Measurements from ENCODE around the gene CNIH3. TPM values are rescaled to one million over a fixed set of nuclear protein-coding genes. Genes with fewer than 3 reads are reported as not detected.

CNIH3 gene
- total RNA-seq, 1 donor = 3.6 TPM

GRCh38 chr1:224720216-224720615 lies 104.1 kb downstream of the CNIH3 start:
- Histone ChIP-seq H3K9me3 (ENCODE audit: low read depth, low read length) (no peaks in the 10 kb centered on the region), H3K27me3 (ENCODE audit: insufficient read depth, low read length) (no peaks in the 10 kb centered on the region), H4K20me1 (ENCODE audit: insufficient read depth, low read length) (no peaks in the 10 kb centered on the region), H3K4me2 (ENCODE audit: insufficient read depth, low read length) (no peak overlapping the region), H3K27ac (ENCODE audit: low read depth, low read length) (no peak overlapping the region), H3K79me2 (ENCODE audit: insufficient read depth, low read length) (no peaks in the 10 kb centered on the region), H2AFZ (ENCODE audit: low read length) (no peak overlapping the region), H3K4me1 (ENCODE audit: insufficient read depth, low read length) (no peaks in the 10 kb centered on the region), H3K4me3 (ENCODE audit: insufficient read depth, low read length) (no peak overlapping the region), H3K36me3 (ENCODE audit: insufficient read depth, low read length) (no peaks in the 10 kb centered on the region)
- TF ChIP-seq CTCF (IDR thresholded peaks at IDR 0.05; ENCODE audit: extremely low read depth, low read depth, low read length) = no peak
- no peak for DNase-seq (ENCODE audit: insufficient read length, low spot score, missing footprints)

GRCh38 chr1:224721000-224721399 lies 104.9 kb downstream of the CNIH3 start:
- no peaks in the 10 kb centered on the region for H3K36me3 ChIP-seq (ENCODE audit: insufficient read depth, low read length)
- no peak overlapping the region for H3K4me3 ChIP-seq (ENCODE audit: insufficient read depth, low read length)
- H3K4me2 ChIP-seq (ENCODE audit: insufficient read depth, low read length) = no peak overlapping the region
- H3K9me3 ChIP-seq (ENCODE audit: low read depth, low read length) = no peaks in the 10 kb centered on the region
- H3K27me3 ChIP-seq (ENCODE audit: insufficient read depth, low read length) = no peaks in the 10 kb centered on the region
- no peak for DNase-seq (ENCODE audit: insufficient read length, low spot score, missing footprints)
- peaks cover under 1% of the 10 kb centered on the region for H3K4me1 ChIP-seq (ENCODE audit: insufficient read depth, low read length)
- TF ChIP-seq CTCF (IDR thresholded peaks at IDR 0.05; ENCODE audit: extremely low read depth, low read depth, low read length) = no peak
- H3K79me2 ChIP-seq (ENCODE audit: insufficient read depth, low read length) = no peaks in the 10 kb centered on the region
- no peak overlapping the region for H2AFZ ChIP-seq (ENCODE audit: low read length)
- no peaks in the 10 kb centered on the region for H4K20me1 ChIP-seq (ENCODE audit: insufficient read depth, low read length)
- no peak overlapping the region for H3K27ac ChIP-seq (ENCODE audit: low read depth, low read length)

- no peaks in the 10 kb centered on the region for H4K20me1 ChIP-seq (ENCODE audit: insufficient read depth, low read length)
- no peaks in the 10 kb centered on the region for H3K79me2 ChIP-seq (ENCODE audit: insufficient read depth, low read length)
- H2AFZ ChIP-seq (ENCODE audit: low read length) = no peak overlapping the region
- DNase-seq (ENCODE audit: insufficient read length, low spot score, missing footprints) = no peak
- H3K4me2 ChIP-seq (ENCODE audit: insufficient read depth, low read length) = no peak overlapping the region
- no peak overlapping the region for H3K4me3 ChIP-seq (ENCODE audit: insufficient read depth, low read length)
- no peaks in the 10 kb centered on the region for H3K27me3 ChIP-seq (ENCODE audit: insufficient read depth, low read length)
- TF ChIP-seq CTCF (IDR thresholded peaks at IDR 0.05; ENCODE audit: extremely low read depth, low read depth, low read length) = no peak
- no peaks in the 10 kb centered on the region for H3K36me3 ChIP-seq (ENCODE audit: insufficient read depth, low read length)
- peaks cover 19% of the 10 kb centered on the region for H3K4me1 ChIP-seq (ENCODE audit: insufficient read depth, low read length)
- no peaks in the 10 kb centered on the region for H3K9me3 ChIP-seq (ENCODE audit: low read depth, low read length)
- no peak overlapping the region for H3K27ac ChIP-seq (ENCODE audit: low read depth, low read length)
These were observed 106.7 kb downstream of the CNIH3 start for GRCh38 chr1:224722838-224723237.

- Histone ChIP-seq H3K4me1 (ENCODE audit: insufficient read depth, low read length) (peaks cover 24% of the 10 kb centered on the region), H3K27me3 (ENCODE audit: insufficient read depth, low read length) (no peaks in the 10 kb centered on the region), H3K79me2 (ENCODE audit: insufficient read depth, low read length) (no peaks in the 10 kb centered on the region), H3K4me2 (ENCODE audit: insufficient read depth, low read length) (no peak overlapping the region), H3K27ac (ENCODE audit: low read depth, low read length) (no peak overlapping the region), H3K36me3 (ENCODE audit: insufficient read depth, low read length) (no peaks in the 10 kb centered on the region), H4K20me1 (ENCODE audit: insufficient read depth, low read length) (no peaks in the 10 kb centered on the region), H2AFZ (ENCODE audit: low read length) (no peak overlapping the region), H3K9me3 (ENCODE audit: low read depth, low read length) (no peaks in the 10 kb centered on the region), H3K4me3 (ENCODE audit: insufficient read depth, low read length) (no peak overlapping the region)
- no peak for TF ChIP-seq CTCF (IDR thresholded peaks at IDR 0.05; ENCODE audit: extremely low read depth, low read depth, low read length)
- no peak for DNase-seq (ENCODE audit: insufficient read length, low spot score, missing footprints)
These were observed 108.4 kb downstream of the CNIH3 start for GRCh38 chr1:224724566-224724965.
